ENCODE results near the gene BUB1B.
A peak's percentile ranks its signal among the peaks of the same experiment; 100 is the strongest.
"Not testable (repeated sequence)": the region's sequence is repeated elsewhere in the genome, so short reads cannot be mapped to it uniquely, and the experiment has no call there.

The BUB1B gene

DNA sequence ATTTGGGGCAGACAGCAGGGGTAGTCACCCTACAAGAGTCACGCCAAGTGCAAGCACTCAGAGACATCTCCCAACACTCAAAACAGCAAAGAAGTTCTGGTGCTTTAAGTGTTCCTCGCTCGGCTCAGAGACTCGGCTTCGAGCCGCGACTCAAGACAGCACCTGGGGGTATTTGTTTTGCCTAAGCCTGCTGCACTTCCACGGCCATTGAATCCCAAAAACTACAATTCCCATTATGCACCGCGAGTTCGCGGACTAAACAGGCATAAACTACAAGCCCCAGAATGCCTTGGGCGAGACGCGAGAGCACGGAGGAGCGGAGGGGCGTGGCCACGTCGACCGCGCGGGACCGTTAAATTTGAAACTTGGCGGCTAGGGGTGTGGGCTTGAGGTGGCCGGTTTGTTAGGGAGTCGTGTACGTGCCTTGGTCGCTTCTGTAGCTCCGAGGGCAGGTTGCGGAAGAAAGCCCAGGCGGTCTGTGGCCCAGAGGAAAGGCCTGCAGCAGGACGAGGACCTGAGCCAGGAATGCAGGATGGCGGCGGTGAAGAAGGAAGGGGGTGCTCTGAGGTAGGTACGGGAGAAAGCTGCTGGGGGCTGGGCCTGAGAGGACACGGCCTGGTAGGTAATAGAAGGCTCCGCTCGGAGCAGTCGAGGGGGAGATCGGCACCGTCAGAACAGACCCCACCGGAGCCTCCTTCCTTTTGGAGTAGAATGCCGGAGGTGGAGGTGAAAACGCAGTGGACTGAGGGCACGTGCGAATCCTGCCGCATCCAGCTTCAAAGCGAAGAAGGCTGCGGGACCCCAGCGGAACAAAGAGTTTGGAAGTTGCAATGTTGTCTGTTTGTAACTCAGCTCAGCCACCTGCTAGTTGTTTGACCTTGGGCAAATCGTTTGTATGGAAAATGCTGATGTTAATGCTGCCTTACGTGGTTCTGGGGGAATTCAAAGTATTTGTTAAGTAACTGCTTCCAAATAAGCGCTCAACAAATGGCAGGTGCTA, at the start of gene BUB1B:
BUB1B (plus strand) TSS at position 381 of the 1,000 bp plus-strand sequence; CDS start at position 533, 152 bp downstream.
- DNase-seq (ENCODE audit: extremely low spot score): peak; percentile 95
- TF ChIP-seq CTCF (IDR thresholded peaks at IDR 0.05; ENCODE audit: control extremely low read depth, extremely low read depth, low read depth, missing control alignments): no peak
- CTCF ChIA-PET: interaction anchor here (1.1 to 8.2 kb wide), 8 partner anchors 16 to 115 kb away, joined by 3 to 62 read pairs (median 5); no protein-coding TSS in a partner anchor
- POLR2A ChIA-PET: interaction anchor here (1.3 kb wide), 1 partner anchor 55 kb away, joined by 5 read pairs; no protein-coding TSS in a partner anchor

- POLR2A ChIA-PET: interaction anchor here (0.5 kb wide), 1 partner anchor 15 kb away, joined by 3 read pairs; no protein-coding TSS in a partner anchor
- CTCF ChIA-PET: interaction anchor here (1.0 to 23.9 kb wide), 3 partner anchors 17 to 73 kb away, joined by 3 to 511 read pairs (median 494); partner anchors contain the start of genes BMF and SRP14
- DNase-seq (ENCODE audit: extremely low spot score): peak; percentile 6
- TF ChIP-seq CTCF (IDR thresholded peaks at IDR 0.05; ENCODE audit: control extremely low read depth, extremely low read depth, low read depth, missing control alignments): no peak
Observed at GRCh38 chr15:40111888-40112287, 49.0 kb upstream of the BUB1B start.

DNA sequence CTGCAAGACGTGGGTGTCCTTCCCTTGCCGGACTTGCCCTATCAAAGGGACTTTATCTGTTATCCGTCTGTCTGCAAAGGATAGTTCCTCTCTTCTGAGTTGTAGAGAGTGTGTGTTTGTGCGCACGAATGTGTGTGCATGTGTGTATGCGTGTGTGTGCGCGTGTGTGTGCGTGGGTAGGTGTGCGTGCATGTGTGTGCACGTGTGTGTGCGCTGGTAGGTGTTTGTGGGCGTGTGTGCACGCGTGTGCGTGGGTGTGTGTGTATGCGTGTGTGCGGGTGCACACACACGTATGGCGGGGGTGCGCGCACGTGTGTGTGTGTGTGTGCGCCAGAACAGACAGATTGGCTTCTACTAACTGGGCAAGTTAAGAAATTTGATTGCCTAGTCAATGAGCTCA, 48.1 kb upstream of the BUB1B start:
- ChIA-PET POLR2A (no interaction called here), CTCF (interaction anchor here (1.0 to 23.9 kb wide), 5 partner anchors 18 to 74 kb away, joined by 3 to 511 read pairs (median 6); partner anchors contain the start of genes BMF and SRP14)
- TF ChIP-seq CTCF (IDR thresholded peaks at IDR 0.05; ENCODE audit: control extremely low read depth, extremely low read depth, low read depth, missing control alignments): no peak

DNA sequence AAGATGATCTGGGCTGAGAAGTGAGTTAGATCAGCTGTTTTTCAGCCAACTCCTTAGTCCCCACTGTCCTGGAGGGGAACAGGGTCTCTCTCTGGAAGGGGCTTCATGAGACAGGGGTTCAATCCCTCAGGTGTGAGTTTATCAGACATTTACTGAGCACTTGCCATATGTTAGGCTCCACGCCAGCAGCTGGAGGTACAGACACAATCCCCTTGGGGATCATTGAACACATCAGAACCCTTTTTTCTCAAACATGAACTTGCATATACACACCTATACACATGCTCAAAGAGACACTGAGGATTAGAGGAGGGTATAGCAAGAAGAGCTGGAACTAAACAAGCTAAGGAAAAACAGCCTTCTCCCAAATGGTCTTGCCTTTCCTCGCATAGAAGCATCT, 46.7 kb upstream of the BUB1B start:
- DNase-seq (ENCODE audit: extremely low spot score): peak; percentile 13
- POLR2A ChIA-PET: no interaction called here
- no peak for TF ChIP-seq CTCF (IDR thresholded peaks at IDR 0.05; ENCODE audit: control extremely low read depth, extremely low read depth, low read depth, missing control alignments)
- CTCF ChIA-PET: interaction anchor here (0.9 to 23.9 kb wide), 12 partner anchors 20 to 230 kb away, joined by 3 to 511 read pairs (median 4); partner anchors contain the start of genes BMF, BUB1B and SRP14

More for the DNA sequence above, 48.1 kb upstream of the BUB1B start:
- DNase-seq (ENCODE audit: extremely low spot score): no peak

DNA sequence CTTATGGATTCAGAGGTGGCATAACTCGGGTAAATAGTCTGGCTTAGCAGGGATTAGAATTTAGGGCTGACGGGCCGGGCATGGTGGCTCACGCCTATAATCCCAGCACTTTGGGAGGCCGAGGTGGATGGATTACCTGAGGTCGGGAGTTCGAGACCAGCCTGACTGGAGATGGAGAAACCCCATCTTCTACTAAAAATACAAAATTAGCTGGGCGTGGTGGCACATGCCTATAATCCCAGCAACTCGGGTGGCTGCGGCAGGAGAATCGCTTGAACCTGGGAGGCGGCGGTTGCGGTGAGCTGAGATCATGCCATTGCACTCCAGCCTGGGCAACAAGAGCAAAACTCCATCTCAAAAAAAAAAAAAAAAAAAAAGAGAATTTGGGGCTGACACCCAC, 45.8 kb upstream of the BUB1B start:
- DNase-seq (ENCODE audit: extremely low spot score): not testable (repeated sequence)
- ChIA-PET POLR2A (interaction anchor here (1.1 kb wide), 1 partner anchor 9 kb away, joined by 4 read pairs; no protein-coding TSS in a partner anchor), CTCF (interaction anchor here (0.8 to 23.9 kb wide), 11 partner anchors 21 to 229 kb away, joined by 3 to 511 read pairs (median 4); partner anchors contain the start of genes BMF and SRP14)

DNA sequence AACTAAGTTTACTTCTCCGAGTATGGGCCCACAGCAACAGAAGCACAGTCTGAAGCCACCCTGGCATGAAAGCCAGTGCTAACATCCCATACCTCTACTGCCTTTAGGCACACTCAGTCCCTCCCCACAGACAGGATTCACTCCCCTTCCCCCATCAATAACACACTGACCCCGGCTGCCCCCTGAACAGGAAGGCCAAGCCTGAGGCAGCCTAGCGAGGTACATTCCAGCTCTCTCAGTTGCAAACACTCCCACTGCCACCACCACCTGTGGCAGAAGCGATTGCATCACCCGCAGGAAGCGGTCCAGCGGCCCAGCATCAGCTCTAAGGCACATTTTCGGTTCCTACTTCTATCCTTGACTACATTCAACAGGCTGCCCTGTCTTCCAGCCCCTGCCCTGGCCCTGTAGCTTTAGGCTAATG, 45.2 kb upstream of the BUB1B start:
- DNase-seq (ENCODE audit: extremely low spot score): peak; percentile 78
- POLR2A ChIA-PET: interaction anchor here (1.1 kb wide), 1 partner anchor 9 kb away, joined by 4 read pairs; no protein-coding TSS in a partner anchor

More for the DNA sequence above, 45.2 kb upstream of the BUB1B start:
- no peak for TF ChIP-seq CTCF (IDR thresholded peaks at IDR 0.05; ENCODE audit: control extremely low read depth, extremely low read depth, low read depth, missing control alignments)
- CTCF ChIA-PET: interaction anchor here (0.8 to 23.9 kb wide), 6 partner anchors 21 to 223 kb away, joined by 3 to 511 read pairs (median 6); partner anchors contain the start of genes BMF and SRP14

All from GM10248 (cell line).